MM.1S (cell line): ENCODE results near the gene LMBR1.

Experiments used
- DNase-seq: peaks from one replicate; pipeline ENCODE4 v3.0.0-alpha.2; 2015
- H2AFZ ChIP-seq: fragments of 300-600 bp; sonication (generic); 2 replicates; pipeline ENCODE4 v1.6.0; 2016; ENCODE audit warnings: antibody characterized with exemption, low read length
- H3F3A ChIP-seq: fragments of 300-600 bp; sonication (generic); 2 replicates; pipeline ENCODE4 v1.6.1; 2016; ENCODE audit warnings: mild to moderate bottlenecking, antibody characterized with exemption, low read length, moderate library complexity, mixed read lengths; ENCODE audit not compliant: insufficient read depth
- H3K27ac ChIP-seq: fragments of 300-600 bp; sonication (generic); 2 replicates; pipeline ENCODE4 v1.5.1; 2016; ENCODE audit warnings: mild to moderate bottlenecking, low read length
- H3K27me3 ChIP-seq: fragments of 300-600 bp; sonication (generic); replicated peaks from 2 replicates; pipeline ENCODE4 v1.6.0; 2016; ENCODE audit warnings: low read length; ENCODE audit not compliant: insufficient read depth
- H3K36me3 ChIP-seq: fragments of 300-600 bp; sonication (generic); replicated peaks from 2 replicates; pipeline ENCODE4 v1.6.1; 2016; ENCODE audit warnings: mild to moderate bottlenecking, low read length, mixed read lengths; ENCODE audit not compliant: insufficient read depth
- H3K4me1 ChIP-seq: fragments of 300-600 bp; sonication (generic); 2 replicates; pipeline ENCODE4 v1.6.1; 2016; ENCODE audit warnings: low read length, mixed read lengths
- H3K4me2 ChIP-seq: fragments of 300-600 bp; sonication (generic); 2 replicates; pipeline ENCODE4 v1.6.0; 2016; ENCODE audit warnings: low read depth, low read length
- H3K4me3 ChIP-seq: fragments of 300-600 bp; sonication (generic); 2 replicates; pipeline ENCODE4 v1.5.1; 2016; ENCODE audit warnings: low read length, mixed read lengths
- H3K79me2 ChIP-seq: fragments of 300-600 bp; sonication (generic); 2 replicates; pipeline ENCODE4 v1.6.1; 2016; ENCODE audit warnings: mixed run types, low read length, mixed read lengths
- H3K9ac ChIP-seq: fragments of 300-600 bp; sonication (generic); 2 replicates; pipeline ENCODE4 v1.6.1; 2016; ENCODE audit warnings: low read length, mixed read lengths
- H3K9me2 ChIP-seq: fragments of 300-600 bp; sonication (generic); replicated peaks from 2 replicates; pipeline ENCODE4 v1.6.1; 2016; ENCODE audit warnings: mild to moderate bottlenecking, low read length, mixed read lengths; ENCODE audit not compliant: insufficient read depth
- H3K9me3 ChIP-seq: fragments of 300-600 bp; sonication (generic); replicated peaks from 2 replicates; pipeline ENCODE4 v1.6.1; 2016; ENCODE audit warnings: mild to moderate bottlenecking, low read length, mixed read lengths; ENCODE audit not compliant: insufficient read depth
- H4K20me1 ChIP-seq: fragments of 300-600 bp; sonication (generic); 2 replicates; pipeline ENCODE4 v1.6.1; 2016; ENCODE audit warnings: mild to moderate bottlenecking, low read length, moderate library complexity, mixed read lengths; ENCODE audit not compliant: insufficient read depth
- EZH2 ChIP-seq: fragments of 300-600 bp; sonication (generic); optimal IDR thresholded peaks from 2 replicates; pipeline ENCODE3; 2017; ENCODE audit warnings: low read depth, mild to moderate bottlenecking, antibody characterized with exemption, low read length, mixed read lengths
- EZH2phosphoT487 ChIP-seq: fragments of 300-600 bp; sonication (generic); IDR thresholded peaks from 2 replicates; pipeline ENCODE4 v1.6.1; 2018; ENCODE audit warnings: antibody characterized with exemption, low read length
- TF ChIP-seq, protein P1 (sequence below): fragments of 300-600 bp; sonication (generic); IDR thresholded peaks from 2 replicates; pipeline ENCODE4 v1.5.1; 2016; ENCODE audit warnings: antibody characterized with exemption, low read length, mixed read lengths

LMBR1 gene

DNA sequence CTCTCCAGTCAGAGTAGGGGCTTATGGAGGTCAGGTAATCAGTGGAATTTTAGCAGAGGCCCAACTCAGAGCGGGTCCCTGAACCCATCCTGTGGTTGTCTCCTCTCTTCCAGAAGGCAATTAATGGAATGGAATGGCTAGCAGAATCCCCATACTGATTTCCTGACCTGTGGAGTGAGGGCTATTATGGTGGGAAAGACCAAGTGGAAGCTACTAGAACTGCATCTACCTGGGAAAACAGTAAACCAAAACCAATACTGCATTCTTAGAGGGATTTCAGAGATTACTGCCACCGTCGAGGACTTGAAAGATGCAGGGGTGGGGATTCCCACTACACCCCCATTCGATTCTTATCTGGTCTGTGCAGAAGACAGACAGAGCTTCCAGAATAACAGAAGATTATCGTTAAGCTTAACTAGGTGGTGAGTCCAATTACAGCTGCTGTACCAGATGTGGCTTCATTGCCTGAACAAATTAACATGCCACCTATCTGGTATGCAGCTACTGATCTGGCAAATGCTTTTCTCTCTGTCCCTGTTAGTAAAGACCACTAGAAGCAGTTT, 73.2 kb downstream of the LMBR1 start:
- Histone ChIP-seq H3K36me3 (no peaks in the 10 kb centered on the region; the same call in 1 of the 2 replicates), H3K27me3 (no peaks in the 10 kb centered on the region), H3K79me2 (no peaks in the 10 kb centered on the region), H3K9me3 (no peaks in the 10 kb centered on the region), H4K20me1 (no peaks in the 10 kb centered on the region), H3K4me1 (no peaks in the 10 kb centered on the region), H3K9me2 (no peaks in the 10 kb centered on the region), H3F3A (no peaks in the 10 kb centered on the region), H3K4me2 (no peak overlapping the region), H2AFZ (no peak overlapping the region), H3K9ac (no peak overlapping the region), H3K27ac (no peak overlapping the region), H3K4me3 (no peak overlapping the region)
- no peak for DNase-seq
- TF ChIP-seq, protein P1, sequence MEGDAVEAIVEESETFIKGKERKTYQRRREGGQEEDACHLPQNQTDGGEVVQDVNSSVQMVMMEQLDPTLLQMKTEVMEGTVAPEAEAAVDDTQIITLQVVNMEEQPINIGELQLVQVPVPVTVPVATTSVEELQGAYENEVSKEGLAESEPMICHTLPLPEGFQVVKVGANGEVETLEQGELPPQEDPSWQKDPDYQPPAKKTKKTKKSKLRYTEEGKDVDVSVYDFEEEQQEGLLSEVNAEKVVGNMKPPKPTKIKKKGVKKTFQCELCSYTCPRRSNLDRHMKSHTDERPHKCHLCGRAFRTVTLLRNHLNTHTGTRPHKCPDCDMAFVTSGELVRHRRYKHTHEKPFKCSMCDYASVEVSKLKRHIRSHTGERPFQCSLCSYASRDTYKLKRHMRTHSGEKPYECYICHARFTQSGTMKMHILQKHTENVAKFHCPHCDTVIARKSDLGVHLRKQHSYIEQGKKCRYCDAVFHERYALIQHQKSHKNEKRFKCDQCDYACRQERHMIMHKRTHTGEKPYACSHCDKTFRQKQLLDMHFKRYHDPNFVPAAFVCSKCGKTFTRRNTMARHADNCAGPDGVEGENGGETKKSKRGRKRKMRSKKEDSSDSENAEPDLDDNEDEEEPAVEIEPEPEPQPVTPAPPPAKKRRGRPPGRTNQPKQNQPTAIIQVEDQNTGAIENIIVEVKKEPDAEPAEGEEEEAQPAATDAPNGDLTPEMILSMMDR: no peak

DNA sequence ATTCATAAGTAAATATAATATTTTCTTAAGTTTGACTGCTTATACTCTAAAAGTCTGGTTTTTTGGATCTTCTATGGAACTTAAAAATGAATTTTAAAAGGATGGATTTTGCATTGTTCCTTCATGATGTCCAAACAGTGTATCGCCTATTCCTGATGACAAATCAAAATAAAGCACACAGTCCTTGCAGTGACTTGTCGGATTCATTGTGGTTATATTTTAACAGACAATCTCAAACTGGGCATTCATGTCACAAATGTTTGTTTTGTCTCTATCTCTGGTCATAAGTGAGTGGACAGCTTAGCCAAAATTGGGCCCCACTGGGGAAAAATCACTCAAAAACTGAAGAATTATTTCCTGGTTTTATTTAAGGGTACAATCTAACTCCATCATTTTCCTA, 74.8 kb downstream of the LMBR1 start:
- H3K9me2 ChIP-seq: no peaks in the 10 kb centered on the region
- H3K4me1 ChIP-seq: no peaks in the 10 kb centered on the region
- TF ChIP-seq EZH2 (no peak), EZH2phosphoT487 (no peak)
- TF ChIP-seq, protein P1: no peak
- H3K36me3 ChIP-seq: no peaks in the 10 kb centered on the region; the same call in 1 of the 2 replicates
- no peaks in the 10 kb centered on the region for H4K20me1 ChIP-seq
- H3K4me2 ChIP-seq: no peak overlapping the region
- no peak overlapping the region for H3K27ac ChIP-seq
- H3K9ac ChIP-seq: no peak overlapping the region
- no peaks in the 10 kb centered on the region for H3K79me2 ChIP-seq
- no peaks in the 10 kb centered on the region for H3F3A ChIP-seq
- H3K4me3 ChIP-seq: no peak overlapping the region
- no peak overlapping the region for H2AFZ ChIP-seq
- no peaks in the 10 kb centered on the region for H3K27me3 ChIP-seq
- H3K9me3 ChIP-seq: no peaks in the 10 kb centered on the region
- DNase-seq: no peak

DNA sequence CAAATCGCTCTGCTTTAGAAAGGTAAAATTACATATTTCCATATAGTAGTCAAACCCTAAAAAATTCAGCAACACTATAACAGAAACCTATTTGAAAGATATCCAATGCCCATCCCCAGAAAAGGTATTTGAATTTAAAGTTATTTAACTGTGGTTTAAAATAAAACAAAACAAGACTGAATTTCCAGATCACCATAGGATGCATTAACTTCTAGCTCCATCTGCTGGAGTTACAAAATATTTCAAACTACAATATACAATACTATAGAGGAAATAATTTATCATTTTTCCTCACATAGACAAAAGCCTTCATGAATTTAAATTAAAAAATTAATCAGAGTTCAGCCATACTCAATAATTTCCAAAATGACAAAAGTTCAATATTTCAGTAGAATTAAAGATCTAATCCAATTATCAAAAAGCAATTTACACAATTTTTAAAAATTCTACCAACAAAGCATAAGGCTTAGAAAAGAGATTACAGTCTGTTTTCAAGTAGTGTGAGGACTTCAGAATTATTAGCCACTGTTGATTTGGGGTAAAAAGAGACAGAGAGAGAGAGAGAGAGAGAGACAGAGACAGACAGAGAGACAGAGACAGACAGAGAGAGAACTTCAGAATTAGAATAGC, 75.9 kb downstream of the LMBR1 start:
- Histone ChIP-seq H3K79me2 (no peaks in the 10 kb centered on the region), H4K20me1 (no peaks in the 10 kb centered on the region), H2AFZ (no peak overlapping the region), H3K4me3 (no peak overlapping the region), H3F3A (no peaks in the 10 kb centered on the region), H3K27ac (no peak overlapping the region), H3K9ac (no peak overlapping the region), H3K36me3 (no peaks in the 10 kb centered on the region; the same call in 1 of the 2 replicates), H3K4me2 (no peak overlapping the region), H3K4me1 (no peaks in the 10 kb centered on the region), H3K27me3 (no peaks in the 10 kb centered on the region), H3K9me3 (no peaks in the 10 kb centered on the region), H3K9me2 (no peaks in the 10 kb centered on the region)
- TF ChIP-seq EZH2phosphoT487 (no peak), EZH2 (no peak)
- TF ChIP-seq, protein P1: peak; percentile 62
- peak; percentile 30 for DNase-seq
